ENCODE data around the gene UPF1.

Gene UPF1

DNA sequence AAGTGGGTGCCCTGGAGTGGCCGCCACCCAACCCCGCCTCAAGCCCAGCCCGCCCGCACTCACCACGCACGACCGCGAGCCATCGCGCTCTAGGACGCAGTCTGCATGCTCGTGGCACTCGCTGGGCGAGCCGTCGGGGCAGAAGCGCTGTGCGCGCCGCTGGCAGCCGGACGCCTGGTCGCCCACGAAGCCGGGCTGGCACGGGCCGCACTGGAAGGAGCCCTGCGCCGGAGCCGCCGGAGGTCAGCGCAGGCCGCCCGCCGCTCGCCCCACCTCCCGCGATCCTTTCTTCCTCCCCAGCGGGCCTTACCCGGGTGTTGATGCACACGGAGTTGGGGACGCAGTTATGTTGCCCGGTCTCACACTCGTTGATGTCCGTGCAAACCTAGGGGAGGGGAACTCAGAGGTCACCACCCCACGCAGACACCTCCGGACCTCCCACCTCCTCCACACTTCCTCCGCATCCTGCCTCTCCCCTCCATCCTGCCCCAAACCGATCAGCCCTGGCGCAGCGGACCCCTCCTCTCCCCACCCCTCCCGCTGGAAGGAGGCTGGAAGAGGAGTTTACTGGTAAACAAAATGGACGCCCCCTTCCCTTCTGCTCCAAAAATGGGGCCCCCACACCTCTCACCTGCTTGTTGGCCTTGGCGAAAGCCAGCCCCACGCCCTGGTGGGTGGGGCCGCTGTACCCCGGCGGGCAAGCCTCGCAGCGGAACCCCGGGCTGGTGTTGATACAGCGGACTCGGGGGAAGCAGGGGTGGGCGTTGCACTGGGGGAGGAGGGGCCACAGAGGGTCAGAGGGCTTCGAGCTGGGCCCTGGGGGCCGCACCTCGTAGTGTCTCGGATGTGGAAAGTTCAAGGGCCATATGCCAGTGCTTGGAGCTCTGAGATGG is 43.0 kb upstream of the UPF1 start:
- TF ChIP-seq, protein P1, sequence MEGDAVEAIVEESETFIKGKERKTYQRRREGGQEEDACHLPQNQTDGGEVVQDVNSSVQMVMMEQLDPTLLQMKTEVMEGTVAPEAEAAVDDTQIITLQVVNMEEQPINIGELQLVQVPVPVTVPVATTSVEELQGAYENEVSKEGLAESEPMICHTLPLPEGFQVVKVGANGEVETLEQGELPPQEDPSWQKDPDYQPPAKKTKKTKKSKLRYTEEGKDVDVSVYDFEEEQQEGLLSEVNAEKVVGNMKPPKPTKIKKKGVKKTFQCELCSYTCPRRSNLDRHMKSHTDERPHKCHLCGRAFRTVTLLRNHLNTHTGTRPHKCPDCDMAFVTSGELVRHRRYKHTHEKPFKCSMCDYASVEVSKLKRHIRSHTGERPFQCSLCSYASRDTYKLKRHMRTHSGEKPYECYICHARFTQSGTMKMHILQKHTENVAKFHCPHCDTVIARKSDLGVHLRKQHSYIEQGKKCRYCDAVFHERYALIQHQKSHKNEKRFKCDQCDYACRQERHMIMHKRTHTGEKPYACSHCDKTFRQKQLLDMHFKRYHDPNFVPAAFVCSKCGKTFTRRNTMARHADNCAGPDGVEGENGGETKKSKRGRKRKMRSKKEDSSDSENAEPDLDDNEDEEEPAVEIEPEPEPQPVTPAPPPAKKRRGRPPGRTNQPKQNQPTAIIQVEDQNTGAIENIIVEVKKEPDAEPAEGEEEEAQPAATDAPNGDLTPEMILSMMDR (IDR thresholded peaks at IDR 0.05; ENCODE audit: low read depth, low read length) = no peak
- DNase-seq = no peak
- H3K36me3 ChIP-seq = no peaks in the 10 kb centered on the region
- no peaks in the 10 kb centered on the region for H3K4me1 ChIP-seq
- peaks cover 83% of the 10 kb centered on the region for H3K27me3 ChIP-seq
- no peak overlapping the region for H3K4me3 ChIP-seq (ENCODE audit: low read depth, low read length)
- peaks cover 3% of the 10 kb centered on the region; the same call in 1 of the 2 replicates for H3K9me3 ChIP-seq

DNA sequence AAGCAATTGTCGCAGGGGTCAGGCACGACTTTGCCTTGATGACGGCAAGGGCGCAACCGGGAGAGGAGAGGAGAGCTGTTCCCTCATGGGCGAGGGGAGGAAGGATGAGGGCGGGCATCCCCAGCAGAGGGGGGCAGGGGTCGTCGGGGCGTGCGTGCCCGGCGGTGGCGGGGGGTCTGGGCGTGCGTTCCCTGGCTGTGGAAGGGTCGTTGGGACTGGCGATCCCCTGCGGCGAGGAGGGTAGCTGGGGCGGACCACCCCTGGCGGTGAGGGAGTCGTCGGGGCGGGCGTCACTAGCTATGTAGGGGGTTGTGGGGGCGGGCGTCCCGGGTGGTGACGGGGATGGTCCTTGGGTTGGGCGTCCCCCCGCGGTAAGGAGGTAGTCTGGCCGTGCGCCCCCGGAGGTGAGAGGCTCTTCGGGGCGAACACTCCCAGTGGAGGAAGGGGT is 42.3 kb upstream of the UPF1 start:
- no peak for DNase-seq
- H3K4me1 ChIP-seq = no peaks in the 10 kb centered on the region
- H3K4me3 ChIP-seq (ENCODE audit: low read depth, low read length) = no peak overlapping the region
- TF ChIP-seq, protein P1 (IDR thresholded peaks at IDR 0.05; ENCODE audit: low read depth, low read length) = no peak
- H3K27me3 ChIP-seq = peaks cover 83% of the 10 kb centered on the region
- no peaks in the 10 kb centered on the region for H3K36me3 ChIP-seq
- peaks cover 3% of the 10 kb centered on the region; the same call in 1 of the 2 replicates for H3K9me3 ChIP-seq

DNA sequence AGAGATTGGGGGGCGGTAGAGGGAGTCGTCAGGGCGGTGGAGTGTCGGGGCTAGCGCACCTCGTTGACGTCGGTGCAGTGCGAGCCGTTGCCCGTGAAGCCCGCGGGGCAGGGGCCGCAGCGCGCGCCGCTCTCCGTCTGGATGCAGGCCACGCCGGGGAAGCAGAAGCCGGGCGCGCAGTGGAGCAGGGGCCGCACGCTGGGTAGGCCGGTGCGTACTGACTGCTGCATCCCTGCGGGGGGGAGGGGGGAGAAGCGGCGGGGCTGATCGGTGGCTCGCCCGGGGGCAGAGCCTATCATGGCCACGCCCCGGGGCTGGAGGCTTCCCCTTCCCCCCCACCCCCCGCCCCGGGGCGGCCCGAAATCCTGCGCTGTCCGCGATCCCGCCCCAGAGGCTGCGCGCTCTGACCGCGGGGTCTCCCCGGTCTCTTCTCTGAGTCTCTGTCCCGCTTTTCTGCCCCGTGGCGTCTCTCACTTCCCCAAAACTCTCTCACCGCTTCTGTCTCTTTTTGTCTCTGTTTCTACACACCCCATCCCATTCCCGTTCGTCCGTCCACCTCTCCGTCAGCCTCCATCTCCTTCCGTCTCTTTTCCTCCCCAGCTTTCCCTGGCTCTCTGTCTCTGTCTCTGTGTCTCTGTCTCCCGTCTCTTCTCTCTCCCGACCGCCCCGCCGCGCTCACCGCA is 41.7 kb upstream of the UPF1 start:
- TF ChIP-seq, protein P1 (IDR thresholded peaks at IDR 0.05; ENCODE audit: low read depth, low read length) = no peak
- Histone ChIP-seq H3K36me3 (no peaks in the 10 kb centered on the region), H3K4me3 (ENCODE audit: low read depth, low read length) (no peak overlapping the region)

DNA sequence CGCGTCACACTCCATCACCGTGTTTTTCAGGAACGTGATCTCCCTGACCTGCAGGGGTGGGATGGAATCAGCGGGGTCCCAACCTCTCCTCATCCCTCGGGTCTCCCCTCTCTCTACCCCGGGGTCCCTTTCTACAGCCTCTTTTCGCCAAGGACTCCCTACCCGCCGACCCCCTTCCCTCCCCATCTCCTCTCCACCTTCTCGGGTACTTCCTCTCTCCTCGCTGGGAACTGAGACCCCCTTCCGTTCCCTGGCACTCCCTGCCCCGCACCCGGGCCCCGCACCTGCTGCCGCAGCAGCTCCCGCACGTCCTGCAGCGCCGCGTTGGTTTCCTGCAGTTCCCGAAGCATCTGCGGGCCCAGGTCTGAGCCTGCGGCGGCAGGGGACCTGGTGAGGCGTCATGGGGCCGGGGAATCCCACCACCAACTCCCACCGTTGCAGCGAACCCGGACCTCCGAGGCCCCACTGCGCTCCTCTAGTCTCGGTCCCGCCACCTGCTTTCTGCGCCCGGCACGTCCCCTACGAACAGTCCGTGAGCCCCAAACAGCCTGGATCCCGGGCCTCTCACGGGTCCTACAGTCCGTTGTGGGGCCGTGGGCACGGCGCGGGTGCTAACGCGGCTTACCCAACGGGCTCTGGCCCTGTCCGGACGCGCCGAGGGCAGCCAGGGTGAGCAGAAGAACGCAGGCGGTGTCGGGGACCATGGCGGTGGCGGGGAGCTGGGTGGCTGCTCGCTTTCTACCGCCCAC is 41.0 kb upstream of the UPF1 start, which contains the start of gene COMP:
TSS of gene COMP (minus strand) at position 740 of the 749 bp plus-strand sequence. CDS start at position 704, 36 bp downstream.
- Histone ChIP-seq H3K4me1 (no peaks in the 10 kb centered on the region), H3K36me3 (no peaks in the 10 kb centered on the region), H3K9me3 (peaks cover 3% of the 10 kb centered on the region; the same call in 1 of the 2 replicates), H3K27me3 (peaks cover 83% of the 10 kb centered on the region), H3K4me3 (ENCODE audit: low read depth, low read length) (no peak within 1 kb of the TSS)
- DNase-seq = no peak
- TF ChIP-seq, protein P1 (IDR thresholded peaks at IDR 0.05; ENCODE audit: low read depth, low read length) = no peak

More for the DNA sequence above, 41.7 kb upstream of the UPF1 start:
- no peak for DNase-seq
- H3K4me1 ChIP-seq = no peaks in the 10 kb centered on the region
- peaks cover 3% of the 10 kb centered on the region; the same call in 1 of the 2 replicates for H3K9me3 ChIP-seq
- H3K27me3 ChIP-seq = peaks cover 81% of the 10 kb centered on the region

DNA sequence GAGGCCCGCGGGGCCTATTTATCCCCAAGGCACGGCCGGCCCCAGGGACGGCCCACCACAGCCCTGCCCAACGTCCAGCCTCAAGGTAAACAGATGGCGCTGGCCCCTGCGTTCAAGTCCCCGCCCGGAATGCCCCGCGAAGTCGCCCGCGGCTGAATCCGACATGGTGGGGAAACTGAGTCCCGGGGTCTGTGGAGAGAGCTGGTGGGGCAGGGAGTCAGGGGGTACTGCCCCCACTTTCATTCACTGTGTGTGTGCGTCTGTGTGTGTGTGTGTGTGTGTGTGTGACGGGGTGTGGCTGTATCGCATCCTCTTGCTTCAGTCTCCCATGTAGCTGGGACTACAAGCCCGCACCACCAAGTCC is 40.5 kb upstream of the UPF1 start:
- Histone ChIP-seq H3K4me3 (ENCODE audit: low read depth, low read length) (no peak overlapping the region), H3K36me3 (no peaks in the 10 kb centered on the region), H3K27me3 (peaks cover 79% of the 10 kb centered on the region), H3K9me3 (peaks cover 3% of the 10 kb centered on the region; the same call in 1 of the 2 replicates), H3K4me1 (no peaks in the 10 kb centered on the region)
- no peak for DNase-seq
- TF ChIP-seq, protein P1 (IDR thresholded peaks at IDR 0.05; ENCODE audit: low read depth, low read length) = no peak

Data from BE2C (cell line).